Measurements from ENCODE around the gene CCDC158. TPM values are rescaled to one million over a fixed set of nuclear protein-coding genes. Genes with fewer than 3 reads are reported as not detected.

The CCDC158 gene
- total RNA-seq, 4 donors from 2014 or later = 0.16 to 0.55 TPM; not detected in 2

GRCh38 chr4:76312457-76312856 lies 108.5 kb downstream of the CCDC158 start:
- in situ Hi-C loops (cut with MboI; ENCODE audit: low pct_ligation_motif_present in 1 of 4, low pct_unique_long_range_greater_than_20kb in 1 of 4, low sequenced_read_pairs in 3 of 4) = no loop called here
- H3K4me1 ChIP-seq = peaks cover 5 to 37% (median 27%) of the 10 kb centered on the region in 4 donors
- WGBS, 2 donors (ENCODE audit: low coverage in 1 of 2) = 63 to 67% methylated on average over 1 of the region's 1 CpG

GRCh38 chr4:76311896-76312331 lies 109.0 kb downstream of the CCDC158 start:
- in situ Hi-C loops (cut with MboI; ENCODE audit: low pct_ligation_motif_present in 1 of 4, low pct_unique_long_range_greater_than_20kb in 1 of 4, low sequenced_read_pairs in 3 of 4) (no loop called here), intact Hi-C loops (cut with DNase I; ENCODE audit: low total_unique reads) (no loop called here)
- TF ChIP-seq POLR2A (IDR thresholded peaks at IDR 0.05) (no peak), POLR2AphosphoS5 (IDR thresholded peaks at IDR 0.05) (no peak), CTCF (IDR thresholded peaks at IDR 0.05) (no peak), EP300 (IDR thresholded peaks at IDR 0.05; ENCODE audit: low read depth) (no peak)
- Histone ChIP-seq H3K4me1 (peaks cover 5 to 41% (median 31%) of the 10 kb centered on the region in 4 donors), H3K9me3 (peaks cover 1 to 6% of the 10 kb centered on the region in 2 donors), H3K4me3 (no peak overlapping the region), H3K27me3 (no peaks in the 10 kb centered on the region), H3K36me3 (peaks cover 0 to 4% (median 0%) of the 10 kb centered on the region in 4 donors), H3K27ac (peak overlapping the region in 1 of 4 donors; percentile 22)
- 73% methylated on average over 1 of the region's 1 CpG; no CpG with 5 or more reads in 1 of the 2 donors for WGBS, 2 donors (ENCODE audit: low coverage in 1 of 2)
- DNase-seq = no peak

More at GRCh38 chr4:76312457-76312856, 108.5 kb downstream of the CCDC158 start:
- H3K4me3 ChIP-seq = no peak overlapping the region
- no peak overlapping the region for H3K27ac ChIP-seq
- no peaks in the 10 kb centered on the region for H3K27me3 ChIP-seq
- H3K9me3 ChIP-seq = peaks cover 4 to 6% of the 10 kb centered on the region in 2 donors
- H3K36me3 ChIP-seq = peaks cover 0 to 4% (median 0%) of the 10 kb centered on the region in 4 donors
- TF ChIP-seq POLR2AphosphoS5 (IDR thresholded peaks at IDR 0.05) (no peak), EP300 (IDR thresholded peaks at IDR 0.05; ENCODE audit: low read depth) (no peak), POLR2A (IDR thresholded peaks at IDR 0.05) (no peak), CTCF (IDR thresholded peaks at IDR 0.05) (no peak)
- no peak for DNase-seq
- intact Hi-C loops (cut with DNase I; ENCODE audit: low total_unique reads) = no loop called here

- DNase-seq = no peak
- Histone ChIP-seq H3K4me3 (no peak overlapping the region), H3K27me3 (no peaks in the 10 kb centered on the region), H3K27ac (peak overlapping the region in 1 of 4 donors; percentile 5), H3K4me1 (peaks cover 5 to 41% (median 33%) of the 10 kb centered on the region in 4 donors), H3K9me3 (no peaks in the 10 kb centered on the region), H3K36me3 (peaks cover 0 to 4% (median 0%) of the 10 kb centered on the region in 4 donors)
- intact Hi-C loops (cut with DNase I; ENCODE audit: low total_unique reads) = no loop called here
- 78 to 85% methylated on average over 2 to 4 of the region's 4 CpGs for WGBS, 2 donors (ENCODE audit: low coverage in 1 of 2)
- TF ChIP-seq POLR2AphosphoS5 (IDR thresholded peaks at IDR 0.05) = no peak
- no peak for TF ChIP-seq EP300 (IDR thresholded peaks at IDR 0.05; ENCODE audit: low read depth)
- no peak for TF ChIP-seq CTCF (IDR thresholded peaks at IDR 0.05)
- TF ChIP-seq POLR2A (IDR thresholded peaks at IDR 0.05) = no peak
- in situ Hi-C loops (cut with MboI; ENCODE audit: low pct_ligation_motif_present in 1 of 4, low pct_unique_long_range_greater_than_20kb in 1 of 4, low sequenced_read_pairs in 3 of 4) = no loop called here
Observed at GRCh38 chr4:76310683-76311082, 110.3 kb downstream of the CCDC158 start.

GRCh38 chr4:76309939-76310550 lies 110.9 kb downstream of the CCDC158 start:
- TF ChIP-seq POLR2AphosphoS5 (IDR thresholded peaks at IDR 0.05) (peak in 1 of 3 donors; percentile 4), EP300 (IDR thresholded peaks at IDR 0.05; ENCODE audit: low read depth) (no peak), POLR2A (IDR thresholded peaks at IDR 0.05) (no peak)
- intact Hi-C loops (cut with DNase I; ENCODE audit: low total_unique reads) (loop anchor here (10.0 kb wide), 1 partner anchor 135 kb away; no protein-coding TSS in a partner anchor), in situ Hi-C loops (cut with MboI; ENCODE audit: low pct_ligation_motif_present in 1 of 4, low pct_unique_long_range_greater_than_20kb in 1 of 4, low sequenced_read_pairs in 3 of 4) (no loop called here)
- H3K4me1 ChIP-seq = peaks cover 10 to 47% (median 37%) of the 10 kb centered on the region in 4 donors
- no peak overlapping the region for H3K4me3 ChIP-seq
- peak overlapping the region in 1 of 4 donors; percentile 9 for H3K27ac ChIP-seq
- no peaks in the 10 kb centered on the region for H3K9me3 ChIP-seq
- H3K36me3 ChIP-seq = peaks cover 0 to 4% (median 0%) of the 10 kb centered on the region in 4 donors
- H3K27me3 ChIP-seq = no peaks in the 10 kb centered on the region
- no peak for DNase-seq
- WGBS, 2 donors (ENCODE audit: low coverage in 1 of 2) = 60 to 80% methylated on average over 1 to 3 of the region's 3 CpGs
